Kidney epithelial cell (primary cell): ENCODE data around the gene SPACA6. TPM values are rescaled to one million over a fixed set of nuclear protein-coding genes. Genes with fewer than 3 reads are reported as not detected.

Source experiments
- DNase-seq: peaks from one replicate; pipeline ENCODE4 v3.0.0-alpha.2; 2010; ENCODE audit warnings: low read depth
- H3K27me3 ChIP-seq: 2 replicates; pipeline ENCODE4 v1.6.0; 2011; ENCODE audit warnings: low read length; ENCODE audit not compliant: control insufficient read depth, insufficient read depth
- H3K36me3 ChIP-seq: 2 replicates; pipeline ENCODE4 v1.5.1; 2011; ENCODE audit warnings: low read length; ENCODE audit not compliant: control insufficient read depth, insufficient read depth
- H3K4me3 ChIP-seq: 2 replicates; pipeline ENCODE4 v1.5.1; 2011; ENCODE audit warnings: low read depth, mild to moderate bottlenecking, control low read depth, low read length
- CTCF ChIP-seq: IDR thresholded peaks from 2 replicates; pipeline ENCODE4 v1.5.1; 2011; ENCODE audit warnings: mild to moderate bottlenecking, moderate library complexity, low read length, control low read depth, inconsistent platforms; ENCODE audit not compliant: insufficient read depth, poor library complexity, severe bottlenecking
- total RNA-seq: library from RNA; depleted of rRNA; stranded (reverse); fragments of >200 nt; gene quantifications from 2 replicates; pipeline ENCODE4 v1.2.3, GENCODE V29; 2015

The SPACA6 gene
- total RNA-seq, 1 donor from 2014 or later = 12.6 TPM

DNA sequence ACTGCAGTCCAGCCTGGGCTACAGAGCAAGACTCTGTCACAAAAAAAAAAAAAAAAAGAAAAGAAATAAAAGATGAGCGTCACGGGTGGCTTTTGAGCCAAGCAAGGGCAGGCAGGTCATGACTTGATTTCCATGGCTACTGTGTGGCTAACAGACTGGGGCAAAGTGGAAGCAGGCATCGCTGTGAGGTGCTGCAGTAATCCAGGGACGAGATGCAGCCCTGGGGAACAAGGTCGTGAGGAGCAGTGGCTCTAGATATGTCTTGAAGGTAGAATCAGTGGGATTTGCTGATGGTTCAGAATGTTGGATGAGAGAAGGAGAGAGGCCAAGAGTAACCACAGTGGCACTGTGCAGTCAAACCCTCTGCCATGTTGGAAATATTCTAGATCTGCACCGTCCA is 16.4 kb downstream of the SPACA6 start:
- Histone ChIP-seq H3K36me3 (peaks cover 5% of the 10 kb centered on the region), H3K27me3 (no peaks in the 10 kb centered on the region), H3K4me3 (no peak overlapping the region)
- no peak for DNase-seq
- no peak for TF ChIP-seq CTCF

DNA sequence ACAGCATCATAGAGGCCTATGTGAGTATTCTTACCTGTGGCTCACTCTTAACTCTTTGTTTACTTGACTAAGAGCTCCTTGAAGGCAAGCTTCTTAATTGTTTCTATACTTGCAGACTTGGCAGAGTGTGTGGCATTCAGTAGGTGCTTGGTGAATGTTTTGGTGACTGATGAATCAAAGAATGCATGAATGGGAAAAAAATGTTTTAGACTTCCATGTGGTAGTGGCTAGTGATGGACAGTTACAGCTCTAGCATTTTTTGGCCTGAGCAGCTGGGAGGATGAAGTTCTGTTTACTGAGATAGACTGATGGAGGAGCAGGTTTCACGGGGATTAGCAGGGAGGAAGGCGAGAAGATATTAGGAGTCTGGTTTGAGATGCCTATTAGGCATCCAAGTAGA is 17.0 kb downstream of the SPACA6 start:
- TF ChIP-seq CTCF = no peak
- Histone ChIP-seq H3K27me3 (no peaks in the 10 kb centered on the region), H3K36me3 (peaks cover 4% of the 10 kb centered on the region), H3K4me3 (no peak overlapping the region)
- DNase-seq = no peak

DNA sequence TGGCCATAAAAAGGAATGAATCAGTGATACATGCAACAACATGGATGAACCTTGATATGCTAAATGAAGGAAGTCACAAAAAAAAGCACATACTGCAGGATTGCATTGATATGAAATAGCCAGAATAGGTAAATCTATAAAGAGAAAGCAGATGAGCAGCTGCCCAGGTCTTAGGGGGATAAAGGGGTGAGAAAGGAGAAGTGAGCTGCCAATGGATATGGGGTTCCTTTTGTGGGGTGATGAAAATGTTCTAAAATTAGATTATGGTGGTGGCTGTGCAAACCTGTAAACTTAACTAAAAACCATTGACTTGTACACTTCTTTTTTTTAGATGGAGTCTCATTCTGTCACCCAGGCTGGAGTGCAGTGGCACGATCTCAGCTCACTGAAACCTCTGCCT is 18.6 kb downstream of the SPACA6 start:
- Histone ChIP-seq H3K4me3 (no peak overlapping the region), H3K27me3 (no peaks in the 10 kb centered on the region), H3K36me3 (peaks cover 3% of the 10 kb centered on the region)
- DNase-seq = no peak
- TF ChIP-seq CTCF = no peak

GRCh38 chr19:51712461-51713081 is 19.4 kb downstream of the SPACA6 start:
- H3K36me3 ChIP-seq = peaks cover 3% of the 10 kb centered on the region
- peaks cover 4% of the 10 kb centered on the region for H3K27me3 ChIP-seq
- no peak overlapping the region for H3K4me3 ChIP-seq
- DNase-seq = no peak
- TF ChIP-seq CTCF = peak; percentile 67

GRCh38 chr19:51713319-51714285 is 20.5 kb downstream of the SPACA6 start:
- DNase-seq = no peak
- no peaks in the 10 kb centered on the region for H3K36me3 ChIP-seq
- peaks cover 4% of the 10 kb centered on the region for H3K27me3 ChIP-seq
- no peak for TF ChIP-seq CTCF
- no peak overlapping the region for H3K4me3 ChIP-seq
